DMS 273 treated with DMSO at 0.1 percent for 48 hours (cell line): ENCODE measurements around the gene YWHAQ.

ENCODE experiments used
- DNase-seq: peaks from one replicate; lab custom pipeline; 2025; lab: John Stamatoyannopoulos, UW

The YWHAQ gene

GRCh38 chr2:9655441-9656269 is 24.9 kb upstream of the YWHAQ start:
- no peak for DNase-seq

GRCh38 chr2:9654452-9655100 is 23.8 kb upstream of the YWHAQ start:
- DNase-seq = no peak

- DNase-seq = no peak
These were observed 22.9 kb upstream of the YWHAQ start for GRCh38 chr2:9653485-9654271.

GRCh38 chr2:9652898-9653479 is 22.2 kb upstream of the YWHAQ start:
- DNase-seq = no peak

GRCh38 chr2:9652267-9652666 is 21.5 kb upstream of the YWHAQ start:
- DNase-seq = no peak

GRCh38 chr2:9650119-9650821 is 19.5 kb upstream of the YWHAQ start:
- DNase-seq = no peak

- no peak for DNase-seq
These were observed 18.5 kb upstream of the YWHAQ start for GRCh38 chr2:9649261-9649660.

- DNase-seq = no peak
These were observed 18.0 kb upstream of the YWHAQ start for GRCh38 chr2:9648821-9649220.

- no peak for DNase-seq
These were observed 17.1 kb upstream of the YWHAQ start for GRCh38 chr2:9647884-9648283.

- no peak for DNase-seq
These were observed 15.6 kb upstream of the YWHAQ start for GRCh38 chr2:9646196-9647030.

- DNase-seq = no peak
These were observed 13.8 kb upstream of the YWHAQ start for GRCh38 chr2:9644603-9645002.

GRCh38 chr2:9644021-9644420 is 13.2 kb upstream of the YWHAQ start:
- no peak for DNase-seq

- no peak for DNase-seq
These were observed 10.8 kb upstream of the YWHAQ start for GRCh38 chr2:9641641-9642040.

- no peak for DNase-seq
These were observed 9.8 kb upstream of the YWHAQ start for GRCh38 chr2:9640403-9641104.

- no peak for DNase-seq
These were observed 9.0 kb upstream of the YWHAQ start for GRCh38 chr2:9639740-9640343.

GRCh38 chr2:9639000-9639602 is 8.3 kb upstream of the YWHAQ start:
- no peak for DNase-seq

- DNase-seq = no peak
These were observed 7.7 kb upstream of the YWHAQ start for GRCh38 chr2:9638532-9638931.

- DNase-seq = no peak
These were observed 6.5 kb upstream of the YWHAQ start for GRCh38 chr2:9637330-9637729.

- DNase-seq = no peak
These were observed 3.3 kb upstream of the YWHAQ start for GRCh38 chr2:9634133-9634532.
